HG02884 (cell line): ENCODE measurements around the gene USP24.
A peak's percentile ranks its signal among the peaks of the same experiment; 100 is the strongest.
"Not testable (repeated sequence)": the region's sequence is repeated elsewhere in the genome, so short reads cannot be mapped to it uniquely, and the experiment has no call there.

Source experiments
- ATAC-seq: cut with Tn5 transposase; IDR thresholded peaks from one replicate; pipeline ENCODE4 v1.9.1; 2021; ENCODE audit warnings: mild to moderate bottlenecking, moderate library complexity; ENCODE audit not compliant: unreplicated experiment

Gene USP24

DNA sequence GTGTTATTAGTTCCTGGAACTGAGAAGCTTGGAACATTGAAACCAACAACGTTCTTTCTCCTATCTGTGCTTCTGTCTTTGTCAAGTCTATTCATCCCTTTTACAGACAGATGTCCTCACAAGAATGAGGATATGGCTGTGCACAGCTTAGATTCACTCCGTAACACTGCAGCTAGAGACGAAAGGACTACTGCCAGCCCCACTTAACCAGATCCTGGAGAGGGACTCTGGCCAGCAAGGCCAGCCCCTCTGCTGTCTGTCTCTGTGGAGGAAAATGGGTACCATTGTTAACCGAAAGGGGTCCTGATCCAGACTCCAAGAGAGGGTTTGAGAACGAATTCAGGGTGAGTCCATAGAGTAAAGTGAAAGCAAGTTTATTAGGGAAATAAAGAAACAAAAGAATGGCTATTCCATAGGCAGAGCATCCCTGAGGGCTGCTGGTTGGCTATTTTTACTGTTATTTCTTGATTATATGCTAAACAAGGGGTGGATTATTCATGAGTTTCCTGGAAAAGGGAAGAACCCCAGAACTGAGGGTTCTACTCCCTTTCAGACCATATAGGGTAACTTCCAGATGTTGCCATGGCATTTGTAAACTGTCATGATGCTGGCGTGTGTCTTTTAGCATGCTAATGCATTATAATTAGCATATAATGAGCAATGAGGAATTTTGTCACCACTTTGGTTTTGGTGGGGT, 17.4 kb upstream of the USP24 start:
- no peak for ATAC-seq

- no peak for ATAC-seq
These were observed 16.6 kb upstream of the USP24 start for GRCh38 chr1:55231745-55232144.

DNA sequence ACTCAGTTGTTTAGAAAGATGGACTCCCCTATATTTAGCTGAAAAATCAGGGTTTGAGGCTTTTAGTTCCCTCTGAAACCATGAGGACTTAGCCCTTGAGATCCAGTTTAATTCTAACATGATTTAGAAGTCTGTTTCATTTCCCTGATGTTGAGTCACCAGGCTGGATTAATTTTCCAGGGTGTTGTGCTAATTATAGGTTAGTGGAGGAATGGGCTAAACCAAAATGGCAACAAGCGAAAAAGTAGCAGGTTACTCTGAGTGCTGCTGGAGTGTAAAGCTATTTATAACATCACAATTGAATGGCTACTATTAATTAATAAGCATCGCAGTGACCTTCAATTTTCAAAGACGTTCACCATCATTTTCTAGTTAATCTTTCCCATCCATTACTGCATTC, 15.5 kb upstream of the USP24 start:
- ATAC-seq = no peak

GRCh38 chr1:55229726-55230125, 14.6 kb upstream of the USP24 start:
- ATAC-seq = not testable (repeated sequence)

GRCh38 chr1:55225228-55225627, 10.1 kb upstream of the USP24 start:
- no peak for ATAC-seq

DNA sequence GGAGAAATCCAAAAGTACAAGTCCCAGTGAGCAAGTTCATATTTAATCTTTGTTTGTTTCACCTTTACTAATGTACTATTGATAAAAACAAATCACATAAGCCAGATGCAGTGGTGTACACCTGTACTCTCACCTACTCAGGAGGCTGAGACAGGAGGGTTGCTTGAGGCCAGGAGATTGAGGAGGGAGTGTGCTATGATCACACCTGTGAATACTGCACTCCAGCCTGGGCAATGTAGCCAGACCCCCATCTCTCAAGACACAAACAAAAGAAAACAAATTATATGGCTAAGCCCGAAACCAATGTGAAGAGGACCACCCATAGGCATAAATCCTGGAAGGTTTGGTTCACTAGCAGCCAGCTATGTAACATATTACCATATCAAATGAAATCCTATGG, 9.6 kb upstream of the USP24 start:
- no peak for ATAC-seq

DNA sequence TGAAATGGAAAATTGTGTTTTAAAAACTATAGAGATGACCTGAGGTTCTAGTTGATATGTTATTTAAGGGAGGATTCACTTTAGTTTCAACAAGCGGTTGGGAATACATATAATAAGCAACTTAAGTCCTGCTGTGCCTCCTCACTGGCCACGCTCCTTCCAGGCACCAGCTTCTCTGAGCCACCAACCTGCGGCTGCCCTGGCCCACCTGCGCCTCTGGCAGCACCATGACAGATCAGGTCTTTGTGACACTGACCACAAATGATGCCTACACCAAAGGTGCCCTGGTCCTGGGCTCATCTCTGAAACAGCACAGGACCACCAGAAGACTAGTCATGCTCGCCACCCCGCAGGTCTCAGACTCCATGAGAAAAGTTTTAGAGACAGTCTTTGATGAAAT, 7.0 kb upstream of the USP24 start:
- no peak for ATAC-seq

GRCh38 chr1:55217226-55217986, 2.2 kb upstream of the USP24 start:
- no peak for ATAC-seq

- ATAC-seq = no peak
These were observed 932 bp upstream of the USP24 start for GRCh38 chr1:55216096-55216495.

GRCh38 chr1:55214934-55215193, 300 bp downstream of the USP24 start:
- peak; percentile 10 for ATAC-seq

DNA sequence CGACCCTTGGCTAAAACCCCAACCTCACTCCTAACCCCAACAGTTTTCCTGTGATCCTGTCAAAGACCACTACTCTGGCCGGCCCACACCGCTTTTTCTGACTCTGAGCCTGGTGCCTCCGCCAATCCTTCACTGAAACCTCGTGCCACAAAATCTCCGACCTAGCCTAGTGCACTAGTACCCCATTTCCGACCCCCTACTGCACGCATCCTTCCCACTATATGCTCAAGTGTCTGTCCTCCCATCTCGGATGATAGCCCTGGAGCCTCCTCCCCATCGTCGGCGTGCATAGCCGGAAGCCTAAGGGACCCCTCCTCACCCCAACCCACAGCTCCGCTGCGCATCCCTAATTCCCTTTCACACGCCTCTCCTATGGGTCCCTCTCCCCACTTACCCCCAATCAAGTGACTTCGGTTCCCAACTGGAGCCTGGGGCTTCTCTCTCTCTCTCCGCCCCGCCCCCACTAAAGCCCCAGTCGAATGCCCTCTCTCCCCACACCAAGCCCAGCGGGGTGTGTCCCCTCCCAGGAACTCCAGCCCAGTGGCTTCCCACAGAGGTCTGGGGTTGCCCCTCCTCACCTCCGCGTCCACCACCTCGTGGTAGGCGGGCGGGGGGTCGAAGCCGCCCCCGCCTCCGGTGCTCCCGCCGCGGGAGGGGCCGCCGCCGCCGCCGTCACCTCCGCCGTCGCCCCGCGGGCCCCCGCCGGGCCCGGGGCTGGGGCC, 791 bp downstream of the USP24 start:
- ATAC-seq = peak; percentile 16

- no peak for ATAC-seq
These were observed 1.3 kb downstream of the USP24 start for GRCh38 chr1:55213885-55214211.

GRCh38 chr1:55213151-55213884, 1.8 kb downstream of the USP24 start:
- no peak for ATAC-seq

DNA sequence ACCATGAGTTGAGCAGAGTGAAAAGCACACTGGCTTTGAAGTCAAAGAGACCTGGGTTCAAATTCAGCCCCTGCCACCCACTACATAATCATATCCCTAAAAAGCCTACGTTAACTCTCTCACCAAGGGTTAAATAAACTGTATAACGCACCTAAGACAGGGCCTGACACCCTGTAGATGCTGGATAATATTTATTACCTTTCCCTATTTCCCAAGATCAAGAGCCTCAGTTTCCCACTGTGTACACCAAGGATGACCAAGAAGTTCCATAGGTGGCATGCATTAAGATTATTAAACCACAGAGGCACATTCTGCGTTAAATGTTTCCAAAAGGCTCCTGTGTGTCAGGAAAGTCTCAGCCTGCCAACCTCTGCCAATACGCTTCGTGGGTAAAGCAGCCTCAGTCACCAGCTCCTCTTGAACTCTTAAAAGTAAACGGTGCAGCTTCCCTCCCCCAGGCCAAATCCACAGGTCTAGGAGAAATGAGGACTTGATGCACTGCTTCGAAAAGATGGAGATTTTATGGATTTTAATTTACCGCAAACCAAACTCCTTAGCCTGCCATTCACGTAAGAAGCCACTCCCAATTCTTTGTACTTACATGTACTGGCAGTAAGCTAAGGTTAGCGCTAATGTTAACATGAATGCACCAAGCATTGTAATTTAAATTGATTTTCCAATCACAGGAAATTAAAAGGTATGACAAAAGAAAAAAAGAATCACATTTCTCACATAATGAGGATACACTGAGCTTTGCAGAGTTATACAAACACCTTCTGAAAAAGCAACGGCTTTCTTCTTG, 2.6 kb downstream of the USP24 start:
- no peak for ATAC-seq

DNA sequence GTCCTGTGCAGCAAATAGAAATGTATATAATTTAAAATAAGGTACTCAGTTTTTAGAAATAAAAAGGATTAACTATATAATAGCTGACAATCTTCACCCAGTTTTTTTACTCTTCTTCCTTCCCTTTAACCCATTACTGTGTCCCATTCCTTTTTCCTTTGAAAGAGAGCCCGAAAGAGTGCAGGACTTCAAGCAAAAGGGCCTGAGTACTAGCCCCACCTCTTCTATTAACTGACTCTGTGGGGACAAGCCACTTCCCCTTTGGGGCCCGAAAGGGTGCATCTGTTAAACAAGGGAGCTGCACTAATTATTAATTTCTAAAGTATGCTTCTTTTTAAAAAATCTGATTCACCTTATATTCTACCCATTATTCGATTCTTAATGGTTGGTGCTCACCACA, 3.3 kb downstream of the USP24 start:
- ATAC-seq = peak; percentile 37

DNA sequence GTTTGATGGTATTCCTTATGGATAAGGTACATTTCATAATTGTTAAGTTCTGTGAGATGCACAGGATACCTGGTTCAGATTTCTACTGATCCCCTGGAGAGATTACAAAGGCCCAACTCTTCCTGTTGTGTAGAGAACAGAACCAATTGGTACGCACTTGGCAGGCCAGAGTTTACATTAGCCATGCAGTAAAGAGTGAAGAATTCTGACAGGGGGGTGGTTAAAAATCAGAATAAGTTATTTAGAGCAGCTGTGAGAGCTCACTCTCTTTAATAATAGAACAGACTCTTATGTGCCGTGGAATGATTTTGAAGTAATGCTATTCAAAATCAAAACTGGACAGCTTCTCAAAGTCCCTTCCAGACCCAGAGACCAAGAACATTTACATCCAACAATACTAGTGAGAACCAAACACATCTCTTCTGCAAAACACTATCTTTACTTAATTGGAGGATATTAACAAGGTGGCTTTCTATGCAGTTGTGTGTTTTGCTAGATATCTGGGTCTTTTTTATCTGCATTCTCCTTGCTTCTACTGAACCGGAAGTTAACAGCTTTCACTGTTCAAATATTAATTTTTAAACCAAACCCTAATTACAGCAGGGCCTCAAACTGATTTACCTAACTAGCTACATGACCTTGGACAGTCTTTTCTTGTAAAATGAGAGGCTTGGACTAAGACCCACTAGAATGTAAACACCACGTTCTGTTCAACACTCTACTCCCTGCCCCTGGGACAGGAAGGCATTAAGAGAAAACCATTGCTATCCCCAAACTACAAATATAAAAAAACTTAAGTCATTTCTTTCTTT, 4.0 kb downstream of the USP24 start:
- ATAC-seq = no peak

DNA sequence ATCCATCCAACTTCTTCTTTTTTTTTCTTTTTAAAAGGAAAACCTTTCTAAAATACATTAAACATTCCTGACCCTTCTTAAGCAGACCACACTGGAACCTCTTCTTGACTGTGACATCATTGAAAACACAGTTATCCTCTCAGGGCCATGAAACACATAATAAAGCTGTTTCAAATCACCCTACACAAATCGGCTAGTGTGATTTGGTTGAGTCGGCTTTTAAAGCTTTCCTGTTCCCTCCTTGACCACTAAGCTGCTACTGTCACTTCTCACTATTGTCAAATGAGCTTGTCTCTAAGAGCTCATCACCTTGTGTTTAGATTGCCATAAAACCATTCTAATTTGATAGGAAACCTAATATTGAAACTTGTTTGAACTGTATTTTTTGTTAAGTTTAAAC, 5.9 kb downstream of the USP24 start:
- no peak for ATAC-seq

GRCh38 chr1:55206210-55206609, 9.0 kb downstream of the USP24 start:
- no peak for ATAC-seq

GRCh38 chr1:55204997-55205396, 10.2 kb downstream of the USP24 start:
- ATAC-seq = peak; percentile 87

GRCh38 chr1:55203064-55203463, 12.1 kb downstream of the USP24 start:
- no peak for ATAC-seq
